ENCODE results near the gene CDH15. TPM values are rescaled to one million over a fixed set of nuclear protein-coding genes. Genes with fewer than 3 reads are reported as not detected.

The CDH15 gene
- total and polyA plus RNA-seq, 2 of the 13 experiments (the other 11 are each of a cell fraction or from before 2014, with no cell fraction given), result 0.74 to 2.2 TPM

- TF ChIP-seq HNF1A (IDR thresholded peaks at IDR 0.05; ENCODE audit: low read depth) (no peak), HNF1A (CRISPR knock-in tag; IDR thresholded peaks at IDR 0.05; ENCODE audit: borderline replicate concordance) (no peak), ETS1 (CRISPR knock-in tag; IDR thresholded peaks at IDR 0.05) (no peak), PAF1 (CRISPR knock-in tag; IDR thresholded peaks at IDR 0.05) (no peak), HOXA3 (CRISPR knock-in tag; IDR thresholded peaks at IDR 0.05) (peak; percentile 56), PBX3 (CRISPR knock-in tag; IDR thresholded peaks at IDR 0.05; ENCODE audit: borderline replicate concordance) (no peak), ELK4 (CRISPR knock-in tag; IDR thresholded peaks at IDR 0.05; ENCODE audit: borderline replicate concordance) (no peak), ZNF720 (CRISPR knock-in tag; IDR thresholded peaks at IDR 0.05) (no peak), RNF219 (CRISPR knock-in tag; IDR thresholded peaks at IDR 0.05) (no peak), BHLHE40 (IDR thresholded peaks at IDR 0.05; ENCODE audit: low read length) (no peak), MBD4 (IDR thresholded peaks at IDR 0.05; ENCODE audit: borderline replicate concordance, low read length) (no peak), THRA (CRISPR knock-in tag; IDR thresholded peaks at IDR 0.05; ENCODE audit: borderline replicate concordance) (no peak)
These were observed 22.2 kb downstream of the CDH15 start (continued) for GRCh38 chr16:89193576-89194293.
